H1 (cell line): Measurements from ENCODE around the gene LIPE. TPM values are rescaled to one million over a fixed set of nuclear protein-coding genes. Genes with fewer than 3 reads are reported as not detected.
A peak's percentile ranks its signal among the peaks of the same experiment; 100 is the strongest.

Experiments used
- CTCF ChIA-PET: fragments of 300-600 bp; sonication (Branson Sonifier 250); formaldehyde crosslinking; loops from one replicate; lab custom pipeline; 2021; ENCODE audit not compliant: partially characterized antibody; lab: Charles Lee
- POLR2A ChIA-PET: fragments of 300-600 bp; sonication (Branson Sonifier 250); formaldehyde crosslinking; loops from one replicate; lab custom pipeline; 2021; ENCODE audit warnings: inconsistent platforms; ENCODE audit not compliant: partially characterized antibody; lab: Charles Lee
- DNase-seq, 2 experiments: peaks; one replicate each; pipeline versions ENCODE4 v3.0.0 to v3.0.0-alpha.2; 2010 to 2022; ENCODE audit warnings: low spot score in 2 of 2, low read depth in 1 of 2, mixed read lengths in 1 of 2
- FAIRE-seq: peaks from 2 replicates; lab custom pipeline; 2011; peaks lifted over from hg19 to GRCh38; lab: Jason Lieb, UNC
- H2AFZ ChIP-seq: 2 replicates; pipeline ENCODE4 v1.8.1; 2012; ENCODE audit warnings: low read length, inconsistent platforms
- H2AK5ac ChIP-seq: 2 replicates; pipeline ENCODE4 v1.6.1; 2013; ENCODE audit warnings: low read depth, low read length
- H2BK120ac ChIP-seq: replicated peaks from 2 replicates; pipeline ENCODE3; 2013; ENCODE audit warnings: low read depth, low read length, inconsistent platforms
- H2BK12ac ChIP-seq: 2 replicates; pipeline ENCODE4 v1.6.1; 2013; ENCODE audit warnings: low read depth, low read length
- H2BK15ac ChIP-seq: 2 replicates; pipeline ENCODE4 v1.6.1; 2013; ENCODE audit warnings: low read length
- H2BK20ac ChIP-seq: 2 replicates; pipeline ENCODE4 v1.6.1; 2013; ENCODE audit warnings: low read length
- H2BK5ac ChIP-seq: 2 replicates; pipeline ENCODE4 v1.6.1; 2013; ENCODE audit warnings: low read depth, low read length
- H3K14ac ChIP-seq: 2 replicates; pipeline ENCODE4 v1.6.1; 2013; ENCODE audit warnings: inconsistent platforms; ENCODE audit not compliant: insufficient read length
- H3K18ac ChIP-seq: 2 replicates; pipeline ENCODE4 v1.6.1; 2013; ENCODE audit warnings: low read length; ENCODE audit errors: extremely low read depth
- H3K23ac ChIP-seq: 2 replicates; pipeline ENCODE4 v1.6.1; 2013; ENCODE audit warnings: inconsistent platforms; ENCODE audit not compliant: insufficient read length
- H3K23me2 ChIP-seq: 2 replicates; pipeline ENCODE4 v1.6.1; 2013; ENCODE audit warnings: low read depth, low read length
- H3K27ac ChIP-seq: 2 replicates; pipeline ENCODE4 v1.6.1; 2011; ENCODE audit warnings: low read depth, low read length, inconsistent platforms
- H3K27me3 ChIP-seq, 4 experiments: replicated peaks in 1 of 4; 1 replicate in 1 of 4; 2 replicates in 3 of 4; pipeline versions ENCODE4 v1.6.1 to v1.8.1; 2011 to 2013; ENCODE audit warnings: low read length in 3 of 4, mild to moderate bottlenecking in 3 of 4, inconsistent platforms in 2 of 4, mixed read lengths in 2 of 4, moderate library complexity in 1 of 4; ENCODE audit not compliant: control insufficient read depth in 3 of 4, insufficient read depth in 3 of 4; ENCODE audit errors: extremely low read depth in 1 of 4
- H3K36me3 ChIP-seq, 4 experiments: 2 replicates each; pipeline versions ENCODE4 v1.6.1 to v1.8.1; 2011 to 2013; ENCODE audit warnings: mild to moderate bottlenecking in 4 of 4, low read length in 3 of 4, moderate library complexity in 2 of 4, control low read depth in 1 of 4, inconsistent platforms in 1 of 4; ENCODE audit not compliant: insufficient read depth in 4 of 4, control insufficient read depth in 2 of 4
- H3K4ac ChIP-seq: replicated peaks from 2 replicates; pipeline ENCODE3; 2013; ENCODE audit warnings: low read length, low read depth, mixed read lengths, inconsistent platforms; ENCODE audit not compliant: insufficient read length
- H3K4me1 ChIP-seq, 4 experiments: replicated peaks in 1 of 4; 1 replicate in 1 of 4; 2 replicates in 3 of 4; pipeline versions ENCODE4 v1.6.1 to v1.8.1; 2011 to 2013; ENCODE audit warnings: low read length in 3 of 4, inconsistent platforms in 2 of 4, mixed read lengths in 1 of 4; ENCODE audit not compliant: insufficient read depth in 4 of 4, control insufficient read depth in 3 of 4
- H3K4me2 ChIP-seq, 2 experiments: 2 replicates each; pipeline versions ENCODE4 v1.6.1 to v1.8.1; 2011 to 2013; ENCODE audit warnings: low read depth in 2 of 2, low read length in 2 of 2, control low read depth in 1 of 2, inconsistent platforms in 1 of 2, mild to moderate bottlenecking in 1 of 2; ENCODE audit not compliant: insufficient read depth in 1 of 2
- H3K4me3 ChIP-seq, 4 experiments: fragments of 200-600, 300-600 bp in 1 of 4; sonication (generic), shearing (Covaris generic), sonication (Bioruptor Twin) in 1 of 4; 2 replicates each; pipeline versions ENCODE4 v1.5.1 to v1.8.1; 2011 to 2016; ENCODE audit warnings: low read length in 4 of 4, low read depth in 3 of 4, control low read depth in 2 of 4, inconsistent platforms in 2 of 4, mild to moderate bottlenecking in 2 of 4, mixed read lengths in 1 of 4, moderate library complexity in 1 of 4; ENCODE audit not compliant: insufficient read depth in 2 of 4; ENCODE audit errors: extremely low read depth in 1 of 4
- H3K56ac ChIP-seq: replicated peaks from 2 replicates; pipeline ENCODE3; 2013; ENCODE audit warnings: low read depth, mild to moderate bottlenecking, mixed read lengths, low read length, inconsistent platforms; ENCODE audit not compliant: insufficient read length
- H3K79me1 ChIP-seq: 2 replicates; pipeline ENCODE4 v1.6.1; 2013; ENCODE audit warnings: low read depth, low read length, control low read depth
- H3K79me2 ChIP-seq, 2 experiments: 2 replicates each; pipeline versions ENCODE4 v1.6.1 to v1.8.1; 2012 to 2013; ENCODE audit warnings: low read length in 2 of 2, mild to moderate bottlenecking in 2 of 2, inconsistent platforms in 1 of 2; ENCODE audit not compliant: insufficient read depth in 2 of 2, control insufficient read depth in 1 of 2
- H3K9ac ChIP-seq, 4 experiments: replicated peaks in 1 of 4; 1 replicate in 1 of 4; 2 replicates in 3 of 4; pipeline versions ENCODE4 v1.6.1 to v1.8.1; 2011 to 2013; ENCODE audit warnings: low read depth in 3 of 4, low read length in 3 of 4, control low read depth in 2 of 4, mild to moderate bottlenecking in 2 of 4, moderate library complexity in 2 of 4, inconsistent platforms in 1 of 4; ENCODE audit errors: extremely low read depth in 1 of 4
- H3K9me3 ChIP-seq, 2 experiments: 2 replicates each; pipeline versions ENCODE4 v1.6.1 to v1.8.1; 2012 to 2013; ENCODE audit warnings: mild to moderate bottlenecking in 2 of 2, moderate library complexity in 2 of 2, control low read depth in 1 of 2, inconsistent platforms in 1 of 2, low read depth in 1 of 2, low read length in 1 of 2, mixed read lengths in 1 of 2; ENCODE audit not compliant: insufficient read depth in 2 of 2
- H4K20me1 ChIP-seq, 2 experiments: replicated peaks in 1 of 2; 2 replicates each; pipeline versions ENCODE3 to v1.8.1; 2011 to 2013; ENCODE audit warnings: inconsistent platforms in 2 of 2, low read length in 2 of 2, mild to moderate bottlenecking in 1 of 2; ENCODE audit not compliant: insufficient read depth in 2 of 2, control insufficient read depth in 1 of 2
- H4K5ac ChIP-seq: 2 replicates; pipeline ENCODE4 v1.6.1; 2013; ENCODE audit warnings: low read length, low read depth, mixed read lengths, inconsistent platforms; ENCODE audit not compliant: insufficient read length
- H4K8ac ChIP-seq: 2 replicates; pipeline ENCODE4 v1.8.0; 2013; ENCODE audit warnings: mild to moderate bottlenecking, moderate library complexity, low read length, inconsistent platforms; ENCODE audit not compliant: insufficient read depth; ENCODE audit errors: extremely low read depth
- H4K91ac ChIP-seq: replicated peaks from 2 replicates; pipeline ENCODE3; 2013; ENCODE audit warnings: low read length, mixed read lengths, inconsistent platforms; ENCODE audit not compliant: insufficient read length
- GABPA ChIP-seq: IDR thresholded peaks from 2 replicates; pipeline ENCODE4 v1.6.1; 2011; ENCODE audit warnings: mild to moderate bottlenecking, low read length, moderate library complexity, borderline replicate concordance; ENCODE audit not compliant: insufficient read depth
- KDM5A ChIP-seq: fragments of 200-600 bp; IDR thresholded peaks from 2 replicates; pipeline ENCODE4 v1.7.1; 2012; ENCODE audit warnings: mild to moderate bottlenecking, low read length, inconsistent platforms, mixed read lengths
- POLR2A ChIP-seq, 2 experiments: IDR thresholded peaks; 1 replicate in 1 of 2; 2 replicates in 1 of 2; pipeline ENCODE4 v1.6.1; 2011; ENCODE audit warnings: low read depth in 2 of 2, low read length in 2 of 2, mild to moderate bottlenecking in 2 of 2; ENCODE audit errors: control extremely low read depth in 1 of 2
- RXRA ChIP-seq: IDR thresholded peaks from 2 replicates; pipeline ENCODE4 v1.6.1; 2011; ENCODE audit warnings: low read depth, mild to moderate bottlenecking, low read length, moderate library complexity; ENCODE audit not compliant: insufficient read depth
- TEAD4 ChIP-seq: IDR thresholded peaks from 2 replicates; pipeline ENCODE4 v1.6.1; 2012; ENCODE audit warnings: low read depth, low read length, inconsistent platforms, mixed read lengths
- YY1 ChIP-seq: IDR thresholded peaks from 2 replicates; pipeline ENCODE4 v1.6.1; 2011; ENCODE audit warnings: low read depth, mild to moderate bottlenecking, low read length
- WGBS, 2 experiments: shearing (Covaris generic) in 1 of 2; methylation state at CpG; one replicate each; pipeline versions ENCODE4 v1.1.6 to v1.1.7; 2013 to 2015; ENCODE audit warnings: low lambda C conversion rate in 2 of 2, mixed read lengths in 2 of 2, inconsistent platforms in 1 of 2, low coverage in 1 of 2, missing lambda C conversion rate in 1 of 2; ENCODE audit not compliant: insufficient replicate concordance in 2 of 2, insufficient coverage in 1 of 2, insufficient read length in 1 of 2; ENCODE audit errors: extremely low coverage in 1 of 2, missing lambda C conversion rate in 1 of 2; 5-methylcytosine and 5-hydroxymethylcytosine counted together
- polyA plus RNA-seq, 7 experiments: library from polyadenylated mRNA; depleted of rRNA in 3 of 7; stranded (reverse) in 5 of 7; unstranded in 2 of 7; fragments of >200 nt in 5 of 7; fragments of 200-250 nt in 2 of 7; gene quantifications; 1 replicate in 5 of 7; 2 replicates in 1 of 7; 4 replicates in 1 of 7; pipeline versions ENCODE4 v1.2.1 to v1.2.3, GENCODE V29; 2011 to 2013; ENCODE audit warnings: missing spikeins in 2 of 7, mixed read lengths in 2 of 7
- total RNA-seq: library from RNA; stranded (reverse); fragmentation: NEBNext Ultra II Directional; extraction: Animal tissue kit (Norgen Biotek cat#: 25700); gene quantifications from 2 replicates; pipeline ENCODE4 v1.2.1, GENCODE V29; 2021
- TF ChIP-seq, protein P1 (sequence below): IDR thresholded peaks from 2 replicates; pipeline ENCODE4 v1.6.1; 2012; ENCODE audit warnings: inconsistent platforms
- TF ChIP-seq, protein P2 (sequence below): IDR thresholded peaks from 2 replicates; pipeline ENCODE4 v1.6.1; 2012; ENCODE audit warnings: low read length, inconsistent platforms

The LIPE gene
- total and polyA plus RNA-seq, 2 of the 8 experiments (the other 6 are each of a cell fraction or from before 2014, with no cell fraction given), result 8.7 to 15.9 TPM

DNA sequence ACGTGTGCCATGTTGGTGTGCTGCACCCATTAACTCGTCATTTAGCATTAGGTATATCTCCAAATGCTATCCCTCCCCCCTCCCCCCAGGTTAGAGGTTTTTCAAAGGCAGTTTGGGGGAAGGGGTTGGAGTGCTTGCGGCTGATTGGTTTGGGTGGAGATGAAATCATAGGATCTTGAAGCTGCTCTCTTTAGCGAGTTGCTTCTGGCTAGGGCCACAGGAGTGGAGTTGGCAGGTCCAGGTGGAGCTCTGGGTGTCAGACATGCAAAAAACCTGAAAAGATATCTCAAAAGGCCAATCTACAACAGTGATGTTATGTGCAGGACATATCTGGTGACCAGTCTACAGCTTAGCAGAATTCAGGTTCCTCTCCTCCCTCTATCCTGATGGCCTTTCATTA, 48.2 kb upstream of the LIPE start:
- no peak overlapping the region for H4K8ac ChIP-seq
- no peaks in the 10 kb centered on the region for H3K27me3 ChIP-seq
- no peak for FAIRE-seq
- H4K5ac ChIP-seq, result peak overlapping the region; percentile 54
- H2BK12ac ChIP-seq, result no peak overlapping the region; the same call in 1 of the 2 replicates
- no peak overlapping the region for H3K9ac ChIP-seq
- H2AFZ ChIP-seq, result no peak overlapping the region
- no peak for DNase-seq
- H3K23me2 ChIP-seq, result no peaks in the 10 kb centered on the region
- ChIA-PET POLR2A (interaction anchor here (0.7 to 2.1 kb wide), 8 partner anchors 12 to 56 kb away, joined by 3 to 6 read pairs (median 4); partner anchors contain the start of gene CEACAM1), CTCF (interaction anchor here (0.6 to 5.1 kb wide), 10 partner anchors 9 to 795 kb away, joined by 3 to 30 read pairs (median 6); partner anchors contain the start of gene CEACAM1)
- no peak overlapping the region; the same call in 1 of the 2 replicates for H2BK15ac ChIP-seq
- H2AK5ac ChIP-seq, result no peak overlapping the region; the same call in 1 of the 2 replicates
- H3K23ac ChIP-seq, result no peak overlapping the region
- no peak overlapping the region; the same call in 1 of the 2 replicates for H3K27ac ChIP-seq
- H2BK120ac ChIP-seq, result peak overlapping the region; percentile 24
- no peaks in the 10 kb centered on the region for H3K9me3 ChIP-seq
- no peak overlapping the region for H3K56ac ChIP-seq
- no peak overlapping the region for H3K14ac ChIP-seq
- 40% methylated on average over 3 of the region's 4 CpGs; no CpG with 5 or more reads in 1 of the 2 experiments for WGBS, 2 experiments
- no peaks in the 10 kb centered on the region for H3K79me1 ChIP-seq
- peaks cover 14 to 40% (median 34%) of the 10 kb centered on the region in 4 experiments for H3K4me1 ChIP-seq
- peak overlapping the region; percentile 52 to 64 for H3K4me2 ChIP-seq
- peak overlapping the region; percentile 94; the same call in 1 of the 2 replicates for H2BK5ac ChIP-seq
- H3K4ac ChIP-seq, result no peak overlapping the region
- peak overlapping the region; percentile 62; the same call in 1 of the 2 replicates for H3K18ac ChIP-seq
- peak overlapping the region; percentile 93; the same call in 1 of the 2 replicates for H2BK20ac ChIP-seq
- no peaks in the 10 kb centered on the region for H4K20me1 ChIP-seq
- H3K79me2 ChIP-seq, result no peaks in the 10 kb centered on the region
- H3K36me3 ChIP-seq, result no peaks in the 10 kb centered on the region
- peak overlapping the region; percentile 83 for H4K91ac ChIP-seq
- peak overlapping the region in 1 of 4 experiments; percentile 36; a peak in 1 of 8 replicates for H3K4me3 ChIP-seq
- TF ChIP-seq, protein P1, sequence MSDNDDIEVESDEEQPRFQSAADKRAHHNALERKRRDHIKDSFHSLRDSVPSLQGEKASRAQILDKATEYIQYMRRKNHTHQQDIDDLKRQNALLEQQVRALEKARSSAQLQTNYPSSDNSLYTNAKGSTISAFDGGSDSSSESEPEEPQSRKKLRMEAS, result no peak
- TF ChIP-seq KDM5A (no peak), YY1 (no peak), GABPA (no peak), RXRA (no peak), POLR2A (IDR thresholded peaks at IDR 0.05; ENCODE audit: control extremely low read depth in 1 of 2, low read depth in 2 of 2, low read length in 2 of 2) (peak in 1 of 2 experiments; percentile 39; a peak in 1 of 3 replicates), TEAD4 (no peak)
- TF ChIP-seq, protein P2, sequence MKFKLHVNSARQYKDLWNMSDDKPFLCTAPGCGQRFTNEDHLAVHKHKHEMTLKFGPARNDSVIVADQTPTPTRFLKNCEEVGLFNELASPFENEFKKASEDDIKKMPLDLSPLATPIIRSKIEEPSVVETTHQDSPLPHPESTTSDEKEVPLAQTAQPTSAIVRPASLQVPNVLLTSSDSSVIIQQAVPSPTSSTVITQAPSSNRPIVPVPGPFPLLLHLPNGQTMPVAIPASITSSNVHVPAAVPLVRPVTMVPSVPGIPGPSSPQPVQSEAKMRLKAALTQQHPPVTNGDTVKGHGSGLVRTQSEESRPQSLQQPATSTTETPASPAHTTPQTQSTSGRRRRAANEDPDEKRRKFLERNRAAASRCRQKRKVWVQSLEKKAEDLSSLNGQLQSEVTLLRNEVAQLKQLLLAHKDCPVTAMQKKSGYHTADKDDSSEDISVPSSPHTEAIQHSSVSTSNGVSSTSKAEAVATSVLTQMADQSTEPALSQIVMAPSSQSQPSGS, result no peak
- TF ChIP-seq, all 59 proteins: peak for 1
